Lung (tissue), 12 donors: Measurements from ENCODE around the gene STK24. TPM values are rescaled to one million over a fixed set of nuclear protein-coding genes. Genes with fewer than 3 reads are reported as not detected.

ENCODE experiments used
- ATAC-seq: fragments of 200-7000 bp; cut with Tn5 transposase; one replicate; pipeline ENCODE4 v1.9.1; 2020; ENCODE audit warnings: moderate number of reproducible peaks; ENCODE audit not compliant: insufficient read depth, low FRiP score
- DNase-seq, 3 donors: peaks; one replicate each; pipeline ENCODE4 v3.0.0-alpha.2; 2013 to 2017
- H3K27ac ChIP-seq, 2 donors: one replicate each; pipeline ENCODE4 v1.5.1; 2013; ENCODE audit warnings: mild to moderate bottlenecking in 2 of 2, moderate library complexity in 2 of 2, control low read depth in 1 of 2, inconsistent platforms in 1 of 2, low read depth in 1 of 2, low read length in 1 of 2
- H3K27me3 ChIP-seq, 3 donors: one replicate each; pipeline ENCODE4 v1.5.1; 2013; ENCODE audit warnings: low read length in 2 of 3; ENCODE audit not compliant: control insufficient read depth in 3 of 3, insufficient read depth in 3 of 3
- H3K36me3 ChIP-seq, 4 donors: one replicate each; pipeline ENCODE4 v1.5.1; 2013; ENCODE audit warnings: low read length in 4 of 4, mild to moderate bottlenecking in 1 of 4, moderate library complexity in 1 of 4; ENCODE audit not compliant: control insufficient read depth in 4 of 4, insufficient read depth in 4 of 4
- H3K4me1 ChIP-seq, 5 donors: one replicate each; pipeline ENCODE4 v1.5.1; 2013; ENCODE audit warnings: low read length in 5 of 5, mild to moderate bottlenecking in 2 of 5, moderate library complexity in 1 of 5; ENCODE audit not compliant: control insufficient read depth in 5 of 5, insufficient read depth in 5 of 5
- H3K4me3 ChIP-seq: one replicate; pipeline ENCODE4 v1.5.1; 2013; ENCODE audit warnings: mild to moderate bottlenecking, control low read depth, moderate library complexity
- H3K9ac ChIP-seq, 2 donors: one replicate each; pipeline ENCODE4 v1.5.1; 2013; ENCODE audit warnings: low read length in 2 of 2, control low read depth in 1 of 2; ENCODE audit not compliant: insufficient read depth in 1 of 2
- H3K9me3 ChIP-seq, 4 donors: one replicate each; pipeline ENCODE4 v1.5.1; 2013; ENCODE audit warnings: low read length in 3 of 4, mild to moderate bottlenecking in 1 of 4, moderate library complexity in 1 of 4; ENCODE audit not compliant: control insufficient read depth in 4 of 4, insufficient read depth in 3 of 4
- WGBS, 2 donors: extraction: QIAGEN DNeasy Blood & Tissue Kit; methylation state at CpG; one replicate each; pipeline ENCODE4 v1.1.7; 2013; 5-methylcytosine and 5-hydroxymethylcytosine counted together
- polyA plus RNA-seq, 2 donors: library from polyadenylated mRNA; stranded (reverse); fragments of 200-250 nt; gene quantifications; one replicate each; pipeline ENCODE4 v1.2.1, GENCODE V29; 2013
- total RNA-seq, 2 donors: library from RNA; depleted of rRNA in 1 of 2; stranded (reverse); fragments of >200 nt in 1 of 2; gene quantifications; one replicate each; pipeline ENCODE4 v1.2.1, GENCODE V29; 2014 to 2021
- TF ChIP-seq, protein P1 (sequence below): IDR thresholded peaks from 2 replicates; pipeline ENCODE4 v1.5.1; 2012; ENCODE audit warnings: mild to moderate bottlenecking; ENCODE audit errors: control extremely low read depth, extremely low read depth
- donor health status: control.
- donor health status: control.
- donor health status: Bipolar disorder and iron deficiency.
- donor health status: healthy.
- donor health status: DM: yes; HTN: yes; CAD: no.

STK24 gene
- total and polyA plus RNA-seq, 4 donors: 38.0 to 102 (median 64.5) TPM

DNA sequence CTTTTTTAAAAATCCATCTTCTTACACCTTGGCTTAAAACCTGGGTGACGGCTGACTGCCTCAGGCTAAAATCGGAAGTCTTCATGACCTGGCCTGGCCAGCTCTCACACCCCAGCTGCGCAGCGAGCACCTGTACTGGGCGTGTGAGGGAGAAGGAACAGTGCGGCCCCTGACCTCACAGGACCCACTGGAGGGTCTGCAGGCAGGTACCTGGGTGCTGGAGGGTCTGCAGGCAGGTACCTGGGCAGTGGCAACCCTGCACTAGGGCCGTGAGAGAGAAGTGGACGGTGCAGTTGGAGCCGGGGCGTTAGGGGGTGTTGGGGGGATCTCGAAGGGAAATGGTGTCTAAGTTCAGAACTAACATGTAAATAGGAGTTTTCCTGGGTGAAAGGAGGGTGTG, 144.3 kb downstream of the STK24 start:
- H3K4me1 ChIP-seq: no peaks in the 10 kb centered on the region
- H3K9ac ChIP-seq: no peak overlapping the region
- no peaks in the 10 kb centered on the region for H3K9me3 ChIP-seq
- ATAC-seq: no peak
- H3K27me3 ChIP-seq: no peaks in the 10 kb centered on the region
- peaks cover 0 to 24% (median 17%) of the 10 kb centered on the region in 4 donors for H3K36me3 ChIP-seq
- DNase-seq: no peak
- no peak overlapping the region for H3K27ac ChIP-seq
- H3K4me3 ChIP-seq: no peak overlapping the region
- TF ChIP-seq, protein P1, sequence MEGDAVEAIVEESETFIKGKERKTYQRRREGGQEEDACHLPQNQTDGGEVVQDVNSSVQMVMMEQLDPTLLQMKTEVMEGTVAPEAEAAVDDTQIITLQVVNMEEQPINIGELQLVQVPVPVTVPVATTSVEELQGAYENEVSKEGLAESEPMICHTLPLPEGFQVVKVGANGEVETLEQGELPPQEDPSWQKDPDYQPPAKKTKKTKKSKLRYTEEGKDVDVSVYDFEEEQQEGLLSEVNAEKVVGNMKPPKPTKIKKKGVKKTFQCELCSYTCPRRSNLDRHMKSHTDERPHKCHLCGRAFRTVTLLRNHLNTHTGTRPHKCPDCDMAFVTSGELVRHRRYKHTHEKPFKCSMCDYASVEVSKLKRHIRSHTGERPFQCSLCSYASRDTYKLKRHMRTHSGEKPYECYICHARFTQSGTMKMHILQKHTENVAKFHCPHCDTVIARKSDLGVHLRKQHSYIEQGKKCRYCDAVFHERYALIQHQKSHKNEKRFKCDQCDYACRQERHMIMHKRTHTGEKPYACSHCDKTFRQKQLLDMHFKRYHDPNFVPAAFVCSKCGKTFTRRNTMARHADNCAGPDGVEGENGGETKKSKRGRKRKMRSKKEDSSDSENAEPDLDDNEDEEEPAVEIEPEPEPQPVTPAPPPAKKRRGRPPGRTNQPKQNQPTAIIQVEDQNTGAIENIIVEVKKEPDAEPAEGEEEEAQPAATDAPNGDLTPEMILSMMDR: no peak
- 95 to 96% methylated on average over 11 of the region's 11 CpGs for WGBS, 2 donors

DNA sequence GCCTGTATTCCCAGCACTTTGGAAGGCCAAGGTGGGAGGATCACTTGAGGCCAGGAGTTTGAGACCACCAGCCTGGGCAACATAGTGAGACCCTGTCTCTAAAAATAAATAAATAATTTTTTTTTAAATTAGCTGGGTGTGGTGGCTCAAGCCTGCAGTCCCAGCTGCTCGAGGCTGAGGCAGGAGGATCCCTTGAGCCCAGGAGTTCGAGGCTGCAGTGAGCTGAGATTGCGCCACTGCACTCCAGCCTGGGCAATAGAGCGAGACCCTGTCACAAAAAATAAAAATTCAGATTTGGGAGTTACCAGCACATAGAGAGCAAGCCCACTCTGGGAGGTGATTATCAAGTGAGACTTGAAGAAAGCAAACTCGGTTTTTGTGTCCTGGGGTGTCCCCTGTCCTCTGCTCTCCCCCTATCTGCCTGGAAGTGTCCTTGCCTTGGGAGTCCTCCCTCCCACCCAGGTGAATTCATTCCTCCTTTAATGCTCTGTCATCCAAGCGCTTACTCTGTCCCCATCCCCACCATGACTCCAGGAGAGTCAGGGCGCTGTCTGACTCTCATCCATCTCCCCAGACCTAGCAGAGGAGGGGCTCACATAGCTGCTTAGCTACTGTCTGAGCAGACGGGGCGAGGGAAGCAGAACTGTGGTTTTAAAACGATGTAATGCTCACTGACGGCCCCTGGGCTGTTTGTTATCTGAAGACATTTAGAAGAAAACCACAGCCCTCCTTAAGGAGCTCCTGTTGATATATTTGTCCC, 146.8 kb downstream of the STK24 start:
- no peak for DNase-seq
- Histone ChIP-seq H3K36me3 (peaks cover 0 to 23% (median 17%) of the 10 kb centered on the region in 4 donors), H3K27me3 (no peaks in the 10 kb centered on the region), H3K27ac (no peak overlapping the region), H3K9ac (no peak overlapping the region), H3K4me3 (no peak overlapping the region), H3K4me1 (no peaks in the 10 kb centered on the region), H3K9me3 (no peaks in the 10 kb centered on the region)
- 67 to 69% methylated on average over 11 of the region's 11 CpGs for WGBS, 2 donors
- TF ChIP-seq, protein P1: no peak
- ATAC-seq: no peak

DNA sequence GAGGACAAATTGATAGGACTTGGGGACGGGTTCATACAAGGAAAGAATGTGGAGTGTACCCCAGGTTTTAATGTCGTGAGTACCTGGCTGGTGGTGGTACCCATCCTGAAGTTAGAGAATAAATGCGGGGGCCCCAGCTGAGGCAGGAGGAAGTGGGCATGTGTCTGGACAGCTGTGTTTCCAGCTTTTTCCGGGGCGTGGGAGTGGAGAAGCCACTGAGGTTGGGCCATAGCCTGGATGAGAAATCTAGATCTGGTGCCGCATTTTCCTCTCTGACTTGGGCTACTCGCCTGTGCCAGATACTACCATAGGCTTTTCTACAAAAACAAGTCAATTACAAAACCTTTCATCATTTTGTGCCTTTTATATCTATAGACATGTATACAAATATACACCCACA, 147.4 kb downstream of the STK24 start:
- 71 to 92% methylated on average over 7 of the region's 7 CpGs for WGBS, 2 donors
- no peaks in the 10 kb centered on the region for H3K27me3 ChIP-seq
- peaks cover 0 to 23% (median 18%) of the 10 kb centered on the region in 4 donors for H3K36me3 ChIP-seq
- H3K4me3 ChIP-seq: no peak overlapping the region
- no peak for DNase-seq
- no peak overlapping the region for H3K27ac ChIP-seq
- ATAC-seq: no peak
- no peaks in the 10 kb centered on the region for H3K9me3 ChIP-seq
- TF ChIP-seq, protein P1: no peak
- no peak overlapping the region for H3K9ac ChIP-seq
- no peaks in the 10 kb centered on the region for H3K4me1 ChIP-seq

DNA sequence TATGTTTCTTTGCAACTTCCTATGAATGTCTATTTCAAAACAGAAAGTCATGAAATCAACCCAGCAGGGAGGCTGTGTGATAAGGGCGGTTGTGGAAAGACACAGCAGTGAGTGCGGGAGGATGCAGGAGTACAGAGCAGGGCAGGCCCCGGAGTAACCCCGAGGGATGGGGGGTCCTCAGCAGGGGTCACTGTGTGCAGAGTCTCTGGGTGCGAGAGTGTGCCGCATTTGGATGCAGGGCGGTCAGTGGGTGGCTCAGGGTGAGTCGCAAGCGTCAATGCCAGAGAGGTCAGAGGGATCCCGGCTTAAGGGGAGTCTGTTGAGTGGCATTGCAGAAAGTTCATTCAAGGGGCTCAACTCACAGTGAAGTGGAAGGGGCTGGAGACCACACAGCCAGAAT, 147.8 kb downstream of the STK24 start:
- Histone ChIP-seq H3K36me3 (peaks cover 0 to 24% (median 20%) of the 10 kb centered on the region in 4 donors), H3K4me3 (no peak overlapping the region), H3K4me1 (no peaks in the 10 kb centered on the region), H3K27me3 (no peaks in the 10 kb centered on the region), H3K9me3 (no peaks in the 10 kb centered on the region), H3K9ac (no peak overlapping the region), H3K27ac (no peak overlapping the region)
- ATAC-seq (no peak), DNase-seq (no peak)
- 68 to 82% methylated on average over 10 of the region's 10 CpGs for WGBS, 2 donors
- TF ChIP-seq, protein P1: no peak
